G401 (cell line): Measurements from ENCODE around the gene DLGAP5. TPM values are rescaled to one million over a fixed set of nuclear protein-coding genes. Genes with fewer than 3 reads are reported as not detected.

Experiments used
- DNase-seq: peaks from one replicate; pipeline ENCODE4 v3.0.0-alpha.2; 2015; ENCODE audit warnings: low spot score
- in situ Hi-C: cut with HindIII; loops from 2 replicates; pipeline ENCODE4 v1.10.0; 2016; ENCODE audit warnings: low sequenced_read_pairs, mixed read lengths
- total RNA-seq: library from RNA; depleted of rRNA; stranded (reverse); fragments of >200 nt; shearing (Covaris generic); gene quantifications from 2 replicates; pipeline ENCODE4 v1.2.3, GENCODE V29; 2014

DLGAP5 gene
- total RNA-seq, 1 experiment from 2014 or later, result 109 TPM

GRCh38 chr14:55190906-55191202, 531 bp downstream of the DLGAP5 start:
- in situ Hi-C loops, result no loop called here
- DNase-seq, result no peak

GRCh38 chr14:55188686-55189295, 2.6 kb downstream of the DLGAP5 start:
- DNase-seq, result no peak
- in situ Hi-C loops, result no loop called here

GRCh38 chr14:55180434-55180833, 11.0 kb downstream of the DLGAP5 start:
- in situ Hi-C loops, result no loop called here
- DNase-seq, result no peak

DNA sequence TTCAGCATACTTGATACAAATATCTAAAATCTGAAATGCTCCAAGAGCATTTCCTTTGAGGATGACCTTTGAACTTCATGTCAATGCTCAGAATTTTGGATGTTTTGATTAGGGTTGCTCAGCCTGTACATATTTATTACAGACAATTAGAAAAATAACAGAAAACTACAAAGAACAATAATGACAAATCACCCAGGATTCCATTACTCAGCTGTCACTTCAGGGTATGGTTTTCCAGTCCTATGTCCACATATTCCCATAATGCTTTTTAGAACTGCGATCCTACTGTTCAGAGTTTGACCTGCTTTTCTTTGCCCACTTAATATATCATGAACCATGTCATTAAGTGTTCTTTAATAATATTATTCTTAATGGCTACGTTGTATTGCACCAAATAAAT, 11.4 kb downstream of the DLGAP5 start:
- in situ Hi-C loops, result no loop called here
- no peak for DNase-seq

DNA sequence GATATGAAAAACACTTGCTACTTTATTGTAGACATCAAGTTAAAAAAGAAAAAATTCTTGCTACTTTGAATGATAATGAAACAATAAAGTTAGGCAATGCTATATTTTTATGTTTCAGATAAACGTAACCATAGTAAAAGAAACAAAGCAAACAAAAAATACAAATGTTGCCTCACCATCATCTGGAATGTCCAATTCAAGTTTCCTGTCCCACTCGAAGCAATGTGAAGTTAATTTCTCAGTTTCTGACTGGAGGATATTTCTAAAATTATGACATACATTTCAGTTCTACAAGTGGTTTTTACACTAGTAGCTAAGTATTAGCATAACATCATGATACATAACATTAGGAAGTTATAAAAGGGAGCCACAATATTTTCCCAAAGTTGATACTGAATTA, 20.9 kb downstream of the DLGAP5 start:
- in situ Hi-C loops, result no loop called here
- DNase-seq, result no peak

GRCh38 chr14:55160989-55161388, 30.4 kb downstream of the DLGAP5 start:
- DNase-seq, result peak; percentile 61
- in situ Hi-C loops, result no loop called here

- no peak for DNase-seq
- in situ Hi-C loops, result no loop called here
These were observed 33.0 kb downstream of the DLGAP5 start for GRCh38 chr14:55158412-55158811.

DNA sequence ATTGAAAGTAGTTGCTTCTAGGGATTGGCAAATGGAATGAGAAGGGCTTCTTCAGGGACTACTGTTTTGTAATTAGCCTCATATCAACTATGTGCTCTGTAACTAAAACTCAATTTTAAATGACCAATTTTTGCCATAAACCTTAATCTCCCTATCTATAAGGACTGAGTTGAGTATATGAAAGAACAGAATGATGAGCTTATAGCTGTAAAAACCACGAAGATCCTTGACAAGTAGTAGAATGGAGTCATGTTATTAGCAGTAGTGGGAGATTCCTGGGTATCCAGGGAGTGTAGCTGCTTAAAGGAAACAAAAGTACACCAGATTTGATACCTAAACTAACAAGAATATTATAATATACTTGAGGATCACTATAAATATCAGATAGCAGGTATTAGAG, 34.3 kb downstream of the DLGAP5 start:
- no peak for DNase-seq
- in situ Hi-C loops, result no loop called here

DNA sequence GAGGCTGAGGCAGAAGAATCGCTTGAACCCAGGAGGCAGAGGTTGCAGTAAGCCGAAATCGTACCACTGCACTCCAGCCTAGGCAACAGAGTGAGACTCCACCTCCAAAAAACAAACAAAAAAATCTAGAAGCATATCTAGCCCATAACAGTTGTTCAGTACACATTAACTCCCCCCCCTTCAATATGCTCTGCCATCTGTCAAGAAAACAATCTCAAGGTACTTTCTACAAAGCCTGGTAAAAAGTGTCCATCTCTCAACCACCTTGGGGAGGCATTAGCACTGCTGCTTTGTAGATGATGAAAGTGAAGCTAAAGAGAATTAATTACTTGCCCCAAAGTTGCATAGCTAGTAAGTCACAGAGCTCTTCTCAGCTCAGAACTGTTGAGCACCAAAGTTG, 37.4 kb downstream of the DLGAP5 start:
- DNase-seq, result peak; percentile 64
- in situ Hi-C loops, result no loop called here

GRCh38 chr14:55152052-55152753, 39.2 kb downstream of the DLGAP5 start:
- DNase-seq, result no peak
- in situ Hi-C loops, result no loop called here

GRCh38 chr14:55151601-55152000, 39.8 kb downstream of the DLGAP5 start:
- no peak for DNase-seq
- in situ Hi-C loops, result no loop called here

- no peak for DNase-seq
These were observed 45.0 kb downstream of the DLGAP5 start for GRCh38 chr14:55146425-55146824.

GRCh38 chr14:55142466-55142865, 48.9 kb downstream of the DLGAP5 start:
- in situ Hi-C loops, result no loop called here
- no peak for DNase-seq

More at GRCh38 chr14:55146425-55146824, 45.0 kb downstream of the DLGAP5 start:
- in situ Hi-C loops, result no loop called here

DNA sequence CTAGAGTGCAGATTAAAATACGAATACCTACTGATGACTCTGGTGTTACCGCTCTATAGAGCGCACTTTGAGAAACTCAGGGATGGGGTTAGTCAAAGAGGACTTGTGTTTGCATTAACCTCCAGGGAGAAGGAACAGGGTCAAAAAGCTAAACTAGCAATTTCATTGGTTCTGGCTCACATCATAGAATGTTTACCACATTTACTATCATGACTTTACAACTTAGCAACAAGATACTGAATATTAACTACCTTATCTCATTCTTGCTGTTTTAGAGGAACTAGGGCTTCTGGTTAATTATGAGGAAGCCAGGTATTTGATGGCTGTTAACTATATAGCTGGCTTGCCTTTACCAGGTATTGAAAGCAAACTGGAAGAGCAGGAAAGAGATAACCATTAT, 49.6 kb downstream of the DLGAP5 start:
- no peak for DNase-seq
- in situ Hi-C loops, result no loop called here

GRCh38 chr14:55139696-55140509, 51.5 kb downstream of the DLGAP5 start:
- DNase-seq, result no peak
- in situ Hi-C loops, result no loop called here

DNA sequence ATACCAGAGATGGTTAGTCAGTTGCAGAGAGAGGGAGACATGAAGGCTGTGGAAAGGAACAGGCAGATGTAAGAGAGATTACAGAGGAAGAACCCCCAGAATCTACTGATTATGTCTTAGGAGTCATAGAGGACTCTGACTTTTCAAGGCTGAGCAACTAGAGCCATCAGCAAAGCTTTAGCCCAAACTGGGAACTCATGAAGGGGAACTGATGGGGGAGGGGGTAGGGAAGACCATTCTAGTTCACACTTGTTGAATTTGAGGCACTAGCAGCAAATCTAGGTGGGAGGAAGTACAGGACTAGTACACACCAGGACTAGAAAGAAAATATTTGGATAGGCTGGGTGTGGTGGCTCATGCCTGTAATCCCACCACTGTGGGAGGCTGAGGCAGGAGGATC, 52.2 kb downstream of the DLGAP5 start:
- no peak for DNase-seq
- in situ Hi-C loops, result no loop called here

GRCh38 chr14:55138091-55138490, 53.3 kb downstream of the DLGAP5 start:
- no peak for DNase-seq
- in situ Hi-C loops, result no loop called here

DNA sequence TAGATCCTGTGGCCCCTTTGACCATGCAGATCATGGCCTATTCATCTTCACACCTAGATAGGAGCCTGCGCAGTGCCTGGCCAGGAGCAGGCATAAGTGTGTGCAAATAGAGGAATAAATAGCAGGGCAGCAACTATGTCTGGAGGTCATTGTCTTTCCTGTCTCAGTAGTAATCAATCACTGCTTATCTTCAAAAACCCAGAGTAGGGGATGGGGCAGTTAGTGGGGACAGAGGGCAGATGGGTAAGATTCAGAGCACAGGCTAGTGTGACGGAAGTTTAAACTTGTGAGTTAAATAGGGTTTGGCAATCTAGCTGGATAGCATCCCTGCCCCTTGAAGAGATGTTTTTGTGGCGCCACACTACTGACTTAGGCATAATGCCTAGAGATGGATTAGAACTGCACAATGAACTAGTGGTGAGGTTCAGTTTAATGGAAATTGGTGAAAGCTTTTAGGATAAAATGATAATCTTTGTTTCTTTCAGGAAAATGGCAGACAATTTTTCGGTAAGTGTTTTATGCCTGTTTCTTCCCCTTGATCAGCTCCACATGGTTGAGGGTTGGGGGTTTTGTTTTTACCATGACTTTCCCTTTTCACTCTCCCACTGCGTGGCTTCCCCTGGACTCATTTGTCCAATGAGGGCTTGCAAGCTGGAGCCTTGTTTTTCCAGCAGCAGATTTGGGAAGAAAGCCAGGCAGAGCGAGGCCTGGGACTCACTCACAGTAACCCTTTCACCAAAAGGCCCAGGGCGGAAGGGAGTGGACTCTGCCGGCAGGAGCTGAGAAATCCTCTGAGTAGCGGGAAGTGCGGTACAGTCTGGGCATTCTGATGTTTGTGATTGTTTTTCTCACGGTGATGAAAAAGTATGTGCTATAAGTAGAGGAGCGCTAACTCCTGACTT, 54.2 kb downstream of the DLGAP5 start:
- in situ Hi-C loops, result no loop called here
- peak; percentile 30 for DNase-seq

DNA sequence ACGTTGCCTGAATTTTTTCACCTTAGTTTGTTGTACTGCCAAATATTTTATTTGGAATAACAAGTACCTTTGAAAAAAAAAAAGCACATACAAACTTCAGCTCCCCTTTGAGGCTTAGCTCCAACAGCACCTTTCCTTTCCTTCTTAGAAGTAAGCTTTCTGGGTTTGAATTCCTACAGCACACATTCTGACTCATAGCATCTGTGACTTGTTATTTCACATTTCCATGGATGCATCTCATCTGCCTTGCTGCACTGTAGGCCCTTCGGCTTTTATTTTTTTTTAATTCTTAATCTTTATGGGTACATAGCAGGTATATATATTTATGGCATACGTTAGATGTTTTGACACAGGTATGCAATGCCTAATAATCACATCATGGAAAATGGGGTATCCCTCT, 55.1 kb downstream of the DLGAP5 start:
- in situ Hi-C loops, result no loop called here
- no peak for DNase-seq

- in situ Hi-C loops, result no loop called here
These were observed 58.0 kb downstream of the DLGAP5 start for GRCh38 chr14:55133416-55133815.

More at GRCh38 chr14:55133416-55133815, 58.0 kb downstream of the DLGAP5 start:
- DNase-seq, result peak; percentile 72
